Tibial nerve (tissue), 4 donors: ENCODE data around the gene RABGGTA. TPM values are rescaled to one million over a fixed set of nuclear protein-coding genes. Genes with fewer than 3 reads are reported as not detected.
"Not testable (repeated sequence)": the region's sequence is repeated elsewhere in the genome, so short reads cannot be mapped to it uniquely, and the experiment has no call there.

Experiments used
- DNase-seq, 2 donors: peaks; one replicate each; pipeline ENCODE4 v3.0.0-alpha.2; 2019; ENCODE audit warnings: low spot score in 2 of 2
- H3K27ac ChIP-seq, 4 donors: fragments of 200-600 bp; sonication (generic) in 3 of 4; one replicate each; pipeline ENCODE4 v1.5.1; 2017 to 2019; ENCODE audit warnings: mild to moderate bottlenecking in 1 of 4
- H3K27me3 ChIP-seq, 2 donors: fragments of 200-600 bp; sonication (generic) in 1 of 2; one replicate each; pipeline versions ENCODE4 v1.5.1 to v1.6.0; 2017 to 2019
- H3K36me3 ChIP-seq, 3 donors: fragments of 200-600 bp; sonication (generic); one replicate each; pipeline ENCODE4 v1.5.1; 2018 to 2019
- H3K4me1 ChIP-seq, 4 donors: fragments of 200-600 bp; sonication (generic) in 3 of 4; one replicate each; pipeline ENCODE4 v1.5.1; 2017 to 2019
- H3K4me3 ChIP-seq, 4 donors: fragments of 200-600 bp; sonication (generic) in 3 of 4; one replicate each; pipeline ENCODE4 v1.5.1; 2017 to 2019; ENCODE audit warnings: mild to moderate bottlenecking in 1 of 4, moderate library complexity in 1 of 4
- H3K9me3 ChIP-seq, 4 donors: fragments of 200-600 bp; sonication (generic) in 3 of 4; one replicate each; pipeline ENCODE4 v1.5.1; 2017 to 2019
- CTCF ChIP-seq, 5 experiments: fragments of 200-600 bp in 3 of 5; fragments of 450-650 bp in 2 of 5; sonication (generic) in 3 of 5; IDR thresholded peaks; one replicate each; pipeline ENCODE4 v1.5.1; 2016 to 2019; ENCODE audit warnings: antibody characterized with exemption in 5 of 5, mild to moderate bottlenecking in 3 of 5, moderate library complexity in 2 of 5
- EP300 ChIP-seq, 2 donors: sonication (generic); formaldehyde crosslinking; IDR thresholded peaks; one replicate each; pipeline ENCODE4 v1.6.1; 2017; ENCODE audit warnings: antibody characterized with exemption in 2 of 2, mild to moderate bottlenecking in 1 of 2
- POLR2A ChIP-seq, 2 donors: fragments of 450-650 bp; IDR thresholded peaks; one replicate each; pipeline ENCODE4 v1.6.1; 2017; ENCODE audit warnings: antibody characterized with exemption in 2 of 2, mild to moderate bottlenecking in 2 of 2, moderate library complexity in 2 of 2
- WGBS, 2 donors: methylation state at CpG; one replicate each; pipeline ENCODE4 v1.1.5; 2018; 5-methylcytosine and 5-hydroxymethylcytosine counted together
- total RNA-seq, 4 donors: library from RNA; depleted of rRNA; stranded (reverse); fragments of >200 nt; gene quantifications; one replicate each; pipeline ENCODE4 v1.1.0, GENCODE V29; 2016

RABGGTA gene
- total RNA-seq, 4 donors from 2014 or later = 36.5 to 68.4 (median 42.9) TPM

DNA sequence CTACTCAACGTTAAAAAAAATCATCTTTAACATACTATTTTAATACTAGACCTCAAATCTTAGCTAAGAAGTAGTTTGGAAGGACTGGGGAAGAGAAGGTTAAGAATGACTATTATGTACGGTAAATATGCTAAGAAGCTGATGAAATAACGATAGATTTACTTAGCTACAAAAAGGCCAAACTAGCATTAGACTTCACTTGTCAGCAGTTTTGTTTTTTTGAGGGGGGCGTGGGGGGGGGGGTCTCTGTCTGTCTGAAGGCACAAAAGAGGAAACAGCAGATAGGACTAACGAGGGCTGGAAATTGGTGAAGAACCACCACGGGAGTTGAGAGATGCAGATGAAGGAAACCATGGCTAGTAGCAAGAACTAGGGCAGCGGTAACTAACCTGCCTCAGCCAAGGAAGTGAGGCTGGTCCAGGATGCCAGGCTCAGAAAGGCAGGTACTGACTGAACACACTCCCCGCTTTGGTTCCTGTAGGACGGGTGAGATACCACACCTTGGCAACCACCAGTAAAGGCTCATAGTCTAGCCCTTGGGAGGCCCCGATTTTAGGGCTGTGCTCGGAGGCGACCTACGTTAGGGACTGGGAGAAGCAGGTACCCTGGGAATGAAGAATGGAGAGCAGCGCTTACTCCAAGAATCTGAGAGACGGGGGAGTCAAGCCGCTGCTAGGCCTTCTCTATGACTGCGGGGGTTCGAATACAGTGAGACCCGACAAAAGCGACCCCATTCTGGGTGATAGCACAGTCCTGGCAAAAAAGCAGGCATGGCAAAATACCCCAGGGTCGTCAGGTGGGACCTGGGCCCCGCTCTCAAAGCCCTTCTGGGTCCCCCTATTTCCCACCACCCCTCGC is 39.9 kb downstream of the RABGGTA start:
- 12 to 13% methylated on average over 17 to 23 of the region's 23 CpGs for WGBS, 2 donors
- peak overlapping the region; percentile 51 to 98 (median 88) for H3K4me3 ChIP-seq
- no peak for DNase-seq
- H3K27ac ChIP-seq = peak overlapping the region in 3 of 4 donors; percentile 80 to 94 (median 93)
- H3K27me3 ChIP-seq = no peaks in the 10 kb centered on the region
- peaks cover 0 to 28% (median 0%) of the 10 kb centered on the region in 3 donors for H3K36me3 ChIP-seq
- no peaks in the 10 kb centered on the region for H3K9me3 ChIP-seq
- TF ChIP-seq EP300 (IDR thresholded peaks at IDR 0.05) (no peak), POLR2A (IDR thresholded peaks at IDR 0.05) (no peak), CTCF (IDR thresholded peaks at IDR 0.05) (no peak)
- peaks cover 0 to 40% (median 23%) of the 10 kb centered on the region in 4 donors for H3K4me1 ChIP-seq

GRCh38 chr14:24228902-24229301 is 42.5 kb downstream of the RABGGTA start:
- Histone ChIP-seq H3K27me3 (no peaks in the 10 kb centered on the region), H3K4me3 (no peak overlapping the region), H3K4me1 (peaks cover 0 to 26% (median 20%) of the 10 kb centered on the region in 4 donors), H3K36me3 (peaks cover 0 to 15% (median 0%) of the 10 kb centered on the region in 3 donors), H3K9me3 (no peaks in the 10 kb centered on the region), H3K27ac (no peak overlapping the region)
- 30 to 53% methylated on average over 1 of the region's 1 CpG for WGBS, 2 donors
- DNase-seq = no peak
- TF ChIP-seq POLR2A (IDR thresholded peaks at IDR 0.05) (no peak), CTCF (IDR thresholded peaks at IDR 0.05) (no peak), EP300 (IDR thresholded peaks at IDR 0.05) (no peak)

GRCh38 chr14:24226473-24226872 is 44.9 kb downstream of the RABGGTA start:
- TF ChIP-seq POLR2A (IDR thresholded peaks at IDR 0.05) (no peak), CTCF (IDR thresholded peaks at IDR 0.05) (no peak)
- no peaks in the 10 kb centered on the region for H3K27me3 ChIP-seq
- H3K27ac ChIP-seq = no peak overlapping the region
- no peaks in the 10 kb centered on the region for H3K9me3 ChIP-seq
- H3K4me1 ChIP-seq = peaks cover 0 to 13% (median 8%) of the 10 kb centered on the region in 4 donors
- 51 to 57% methylated on average over 1 of the region's 1 CpG for WGBS, 2 donors
- no peak for DNase-seq
- peaks cover 0 to 15% (median 0%) of the 10 kb centered on the region in 3 donors for H3K36me3 ChIP-seq
- H3K4me3 ChIP-seq = no peak overlapping the region

DNA sequence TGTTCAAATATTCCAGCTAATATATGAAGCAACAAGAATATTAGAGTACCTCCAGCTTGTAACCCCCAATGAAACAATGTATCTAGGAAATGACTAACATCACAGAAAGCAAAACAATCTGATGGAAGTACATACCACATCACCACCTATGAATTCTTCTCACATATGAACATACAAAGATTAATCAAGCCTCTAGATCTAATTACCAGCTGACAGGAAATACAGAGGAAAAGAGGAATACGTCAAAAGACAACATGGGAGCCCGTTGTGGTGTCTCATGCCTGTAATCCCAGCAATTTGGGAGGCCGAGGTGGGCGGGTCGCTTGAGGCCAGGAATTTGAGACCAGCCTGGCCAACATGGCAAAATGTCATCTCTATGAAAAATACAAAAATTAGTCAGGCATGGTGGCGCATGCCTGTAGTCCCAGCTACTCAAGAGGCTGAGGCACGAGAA is 46.8 kb downstream of the RABGGTA start:
- Histone ChIP-seq H3K9me3 (no peaks in the 10 kb centered on the region), H3K27ac (peak overlapping the region in 1 of 4 donors; percentile 13), H3K36me3 (peaks cover 0 to 15% (median 0%) of the 10 kb centered on the region in 3 donors), H3K4me1 (peaks cover 0 to 3% (median 0%) of the 10 kb centered on the region in 4 donors), H3K4me3 (no peak overlapping the region), H3K27me3 (no peaks in the 10 kb centered on the region)
- no peak for TF ChIP-seq CTCF (IDR thresholded peaks at IDR 0.05)
- TF ChIP-seq EP300 (IDR thresholded peaks at IDR 0.05) = no peak
- no peak for TF ChIP-seq POLR2A (IDR thresholded peaks at IDR 0.05)
- DNase-seq = no peak
- 73 to 85% methylated on average over 7 of the region's 7 CpGs for WGBS, 2 donors

DNA sequence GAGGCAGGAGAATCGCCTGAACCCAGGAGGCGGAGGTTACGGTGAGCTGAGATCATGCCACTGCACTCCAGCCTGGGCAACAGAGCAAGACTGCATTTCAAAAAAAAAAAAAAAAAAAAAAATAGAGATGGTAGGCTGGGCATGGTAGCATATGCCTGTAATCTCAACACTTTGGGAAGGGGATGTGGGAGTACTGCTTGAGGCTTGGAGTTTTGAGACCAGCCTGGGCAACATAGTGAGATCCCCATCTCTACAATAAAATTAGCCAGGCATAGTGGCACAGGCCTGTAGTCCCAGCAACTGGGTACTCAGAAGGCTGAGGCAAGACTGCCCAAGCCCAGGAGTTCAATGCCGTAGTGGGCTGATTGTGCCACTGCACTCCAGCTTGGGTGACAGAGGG is 48.4 kb downstream of the RABGGTA start:
- H3K27me3 ChIP-seq, H3K4me3 ChIP-seq, H3K9me3 ChIP-seq, H3K27ac ChIP-seq, H3K4me1 ChIP-seq, DNase-seq: not testable (repeated sequence)
- peaks cover 0 to 12% (median 0%) of the 10 kb centered on the region in 3 donors for H3K36me3 ChIP-seq
- WGBS, 2 donors = 93 to 96% methylated on average over 4 of the region's 4 CpGs
